Dendritic cell treated with granulocyte-macrophage colony-stimulating factor and Interleukin-4, amounts not matched to agents 40 ng/mL and 50 ng/mL, for 4 days (primary cell): Measurements from ENCODE around the gene ST6GALNAC6.

Source experiments
- H3K27ac Mint-ChIP-seq: one replicate; pipeline ENCODE4 v1.8.0; 2022; ENCODE audit warnings: mild to moderate bottlenecking, mixed read lengths
- H3K27me3 Mint-ChIP-seq: one replicate; pipeline ENCODE4 v1.8.0; 2022; ENCODE audit warnings: mild to moderate bottlenecking, mixed read lengths
- H3K36me3 Mint-ChIP-seq: one replicate; pipeline ENCODE4 v1.8.0; 2022; ENCODE audit warnings: low read depth, mixed read lengths
- H3K4me1 Mint-ChIP-seq: one replicate; pipeline ENCODE4 v1.8.0; 2022; ENCODE audit warnings: low read depth, mixed read lengths
- H3K4me3 Mint-ChIP-seq: one replicate; pipeline ENCODE4 v1.8.0; 2022; ENCODE audit warnings: mild to moderate bottlenecking, moderate library complexity, mixed read lengths
- H3K9me3 Mint-ChIP-seq: one replicate; pipeline ENCODE4 v1.8.0; 2022; ENCODE audit warnings: mixed read lengths
- intact Hi-C: fragments of 100-400 bp; cut with micrococcal nuclease; formaldehyde crosslinking; loops from one replicate; pipeline ENCODE4 v1.15.0; 2022

Gene ST6GALNAC6

DNA sequence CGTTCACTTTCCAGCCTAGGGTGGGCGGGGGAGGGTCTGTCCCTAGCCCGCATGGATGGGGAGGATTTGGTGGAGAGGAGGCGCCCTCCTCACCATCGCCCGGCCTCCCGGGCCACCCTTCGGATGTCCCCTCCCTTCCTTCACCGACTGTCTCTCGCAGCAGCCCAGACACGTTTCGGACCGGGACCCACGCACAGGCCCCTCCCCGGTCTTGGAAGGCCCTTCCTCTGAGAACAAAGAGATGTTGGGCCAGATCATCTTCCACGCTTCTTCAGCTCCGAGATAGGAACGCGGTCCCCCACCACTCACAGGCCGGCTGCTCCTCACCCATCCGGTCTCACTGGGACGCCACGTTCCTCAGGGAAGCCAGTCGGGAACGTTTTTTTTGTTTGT is 38.9 kb upstream of the ST6GALNAC6 start:
- H3K36me3 Mint-ChIP-seq, result peaks cover 43% of the 10 kb centered on the region
- H3K9me3 Mint-ChIP-seq, result no peaks in the 10 kb centered on the region
- H3K27ac Mint-ChIP-seq, result no peak overlapping the region
- H3K4me3 Mint-ChIP-seq, result no peak overlapping the region
- peaks cover 56% of the 10 kb centered on the region for H3K4me1 Mint-ChIP-seq
- intact Hi-C loops, result no loop called here
- no peaks in the 10 kb centered on the region for H3K27me3 Mint-ChIP-seq

DNA sequence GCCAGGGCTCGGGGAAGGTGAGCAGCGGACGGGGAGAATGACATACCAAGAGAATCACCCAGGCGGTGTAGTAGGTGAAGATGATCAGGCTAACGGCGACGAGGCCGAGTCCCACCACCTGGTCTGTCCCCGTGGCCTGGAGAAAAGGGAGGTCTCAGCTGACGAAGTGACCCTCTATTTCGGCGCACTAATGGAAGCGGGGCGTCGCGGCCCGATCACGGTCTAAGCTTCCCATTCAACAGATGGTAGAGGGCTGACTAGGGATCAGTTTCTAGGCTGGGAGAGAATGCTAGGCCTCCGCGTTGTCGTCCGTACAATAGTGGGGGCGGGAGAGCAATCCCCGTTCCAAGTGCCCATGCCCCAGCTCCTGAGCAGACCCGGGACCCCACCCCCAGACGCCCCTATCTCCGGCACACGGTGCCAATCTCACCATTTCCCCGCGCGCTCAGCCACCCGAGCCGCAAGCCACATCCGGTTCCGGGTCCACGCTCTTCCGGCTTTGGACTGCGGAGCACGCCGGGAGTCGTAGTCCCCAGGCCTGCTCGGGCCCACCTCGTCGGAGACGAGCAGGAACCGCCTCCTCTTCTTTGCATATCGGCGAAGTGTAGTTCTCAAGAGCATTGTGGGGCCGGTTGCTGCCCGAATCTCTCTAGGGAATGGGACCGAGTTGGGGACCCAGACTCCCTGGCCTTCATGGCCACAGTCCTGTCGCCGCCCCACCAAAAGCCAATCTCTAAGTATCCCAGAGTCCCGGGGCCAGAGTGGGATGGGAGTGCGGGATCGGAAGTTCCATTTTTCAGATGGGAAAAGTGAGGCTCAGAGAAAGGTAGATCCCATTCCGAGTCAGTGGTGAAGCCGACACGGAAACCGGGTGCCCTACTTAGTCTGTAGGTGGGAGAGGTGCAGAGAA is 38.2 kb upstream of the ST6GALNAC6 start, which contains the start of gene DPM2:
Gene DPM2 (minus strand): TSS at position 467 of the 910 bp plus-strand sequence. CDS start 34 bp downstream, at position 433.
- intact Hi-C loops, result no loop called here
- Mint-ChIP-seq H3K9me3 (no peaks in the 10 kb centered on the region), H3K4me3 (peak within 1 kb of the TSS; percentile 99), H3K27ac (peak within 1 kb of the TSS; percentile 87), H3K4me1 (peaks cover 55% of the 10 kb centered on the region), H3K36me3 (peaks cover 50% of the 10 kb centered on the region), H3K27me3 (peaks cover 5% of the 10 kb centered on the region)

DNA sequence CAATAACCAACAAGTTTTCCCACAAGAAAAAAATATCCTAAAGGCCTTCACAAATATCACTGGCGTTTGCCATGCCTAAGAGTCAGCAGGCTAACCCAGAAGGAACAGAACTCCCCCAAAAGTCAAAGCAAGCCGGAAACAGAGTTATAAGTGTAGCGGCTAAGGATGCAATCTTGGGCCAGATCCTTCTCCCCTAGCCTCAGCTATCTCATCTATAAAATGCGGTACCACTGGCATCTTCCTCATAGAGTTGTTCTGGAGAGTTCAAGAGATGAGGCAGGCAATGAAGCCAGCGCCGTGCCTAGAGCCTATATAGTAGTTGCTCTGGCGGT is 37.6 kb upstream of the ST6GALNAC6 start:
- Mint-ChIP-seq H3K9me3 (no peaks in the 10 kb centered on the region), H3K4me1 (peaks cover 49% of the 10 kb centered on the region), H3K27ac (peak overlapping the region; percentile 87), H3K27me3 (peaks cover 5% of the 10 kb centered on the region), H3K36me3 (peaks cover 50% of the 10 kb centered on the region), H3K4me3 (peak overlapping the region; percentile 99)
- intact Hi-C loops, result no loop called here

DNA sequence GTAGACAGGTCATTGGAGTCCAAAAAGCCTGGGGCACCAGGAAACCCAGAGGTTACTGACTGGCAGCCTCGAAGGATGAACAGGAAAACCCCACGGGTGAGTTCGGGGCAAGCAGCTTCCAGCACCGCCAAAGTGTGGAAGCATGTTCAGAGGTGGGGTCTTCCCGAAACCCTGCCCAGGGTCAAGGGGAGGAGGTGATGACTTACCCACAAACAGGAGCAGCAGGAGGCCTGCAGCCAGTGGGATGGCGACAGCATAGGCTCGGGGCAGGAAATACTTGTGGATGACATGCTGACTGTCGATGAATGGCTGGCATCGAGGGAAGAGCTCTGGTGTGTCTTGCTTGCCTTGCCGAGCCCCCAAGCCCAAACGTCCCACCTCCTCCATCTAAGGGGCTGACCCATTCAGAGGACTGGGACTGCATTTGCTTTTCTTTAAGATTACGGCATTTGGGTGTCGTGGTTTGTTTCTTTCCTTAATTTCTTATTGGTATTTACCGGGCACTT is 37.0 kb upstream of the ST6GALNAC6 start:
- peaks cover 8% of the 10 kb centered on the region for H3K27me3 Mint-ChIP-seq
- H3K4me3 Mint-ChIP-seq, result peak overlapping the region; percentile 99
- no peaks in the 10 kb centered on the region for H3K9me3 Mint-ChIP-seq
- H3K4me1 Mint-ChIP-seq, result peaks cover 48% of the 10 kb centered on the region
- H3K27ac Mint-ChIP-seq, result peak overlapping the region; percentile 46
- intact Hi-C loops, result no loop called here
- H3K36me3 Mint-ChIP-seq, result peaks cover 50% of the 10 kb centered on the region

DNA sequence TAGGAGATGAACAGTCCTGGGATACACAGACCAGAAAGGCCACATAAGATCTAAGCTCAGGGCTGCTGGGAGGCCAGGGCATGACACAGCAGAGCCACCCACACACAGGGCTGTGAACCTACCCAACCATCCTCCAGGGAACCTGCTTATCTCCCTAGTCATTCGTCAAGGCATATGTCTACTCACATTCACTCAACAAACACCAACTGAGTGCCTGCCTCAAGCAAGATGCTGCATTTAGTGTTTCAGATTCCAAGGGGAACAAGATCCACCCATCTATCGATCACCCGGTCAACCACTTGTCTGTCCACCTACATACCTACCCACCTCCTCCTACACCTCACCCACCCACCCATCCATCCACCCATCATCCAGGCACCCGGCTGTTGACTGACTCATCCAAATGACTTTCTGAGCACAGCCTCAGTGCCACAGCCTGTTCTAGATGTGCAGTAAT is 36.4 kb upstream of the ST6GALNAC6 start:
- peaks cover 14% of the 10 kb centered on the region for H3K27me3 Mint-ChIP-seq
- peak overlapping the region; percentile 46 for H3K27ac Mint-ChIP-seq
- H3K36me3 Mint-ChIP-seq, result peaks cover 50% of the 10 kb centered on the region
- peaks cover 54% of the 10 kb centered on the region for H3K4me1 Mint-ChIP-seq
- intact Hi-C loops, result no loop called here
- peak overlapping the region; percentile 56 for H3K4me3 Mint-ChIP-seq
- no peaks in the 10 kb centered on the region for H3K9me3 Mint-ChIP-seq

DNA sequence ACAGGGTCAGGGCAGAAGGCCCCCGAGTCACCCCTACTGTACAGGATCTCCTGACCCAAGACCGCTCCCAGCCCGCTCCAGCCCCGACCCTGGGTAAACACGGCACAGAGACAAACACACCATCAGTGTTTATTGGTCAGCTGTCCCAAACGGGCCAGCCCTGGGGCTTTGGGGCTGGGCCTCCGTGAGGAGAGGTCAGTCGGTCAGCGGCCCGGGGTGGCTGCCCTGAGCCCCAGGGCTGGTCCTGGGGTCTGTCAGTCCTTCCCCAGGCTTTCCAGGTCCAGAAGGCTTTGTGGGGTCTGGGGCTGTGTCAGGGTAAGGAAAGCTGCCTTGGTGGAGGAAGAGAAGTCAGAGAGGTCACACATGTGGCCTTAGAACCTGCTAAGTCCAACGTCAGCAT is 35.6 kb upstream of the ST6GALNAC6 start:
- Mint-ChIP-seq H3K4me3 (no peak overlapping the region), H3K27me3 (peaks cover 21% of the 10 kb centered on the region), H3K36me3 (peaks cover 50% of the 10 kb centered on the region), H3K9me3 (no peaks in the 10 kb centered on the region), H3K27ac (peak overlapping the region; percentile 9), H3K4me1 (peaks cover 58% of the 10 kb centered on the region)
- intact Hi-C loops, result no loop called here

DNA sequence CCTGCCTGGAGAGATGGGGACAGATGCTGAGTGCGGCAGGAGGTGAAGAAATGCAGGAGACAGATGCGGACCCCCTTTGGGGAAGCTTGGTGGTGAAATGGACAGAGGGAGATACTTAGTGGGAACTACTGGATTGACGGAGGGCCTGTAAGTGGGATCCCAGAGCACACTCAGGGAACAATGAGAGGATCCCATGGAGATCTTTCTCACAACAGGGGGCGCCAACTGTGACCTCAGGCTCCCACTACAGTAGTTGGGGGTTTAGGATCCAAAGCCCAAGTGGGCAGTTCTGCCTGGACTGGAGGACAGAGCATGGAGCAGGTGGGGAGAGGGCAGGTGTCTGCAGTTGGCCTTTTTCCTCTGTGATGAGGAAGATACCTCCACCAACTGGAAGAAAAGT is 34.8 kb upstream of the ST6GALNAC6 start:
- Mint-ChIP-seq H3K27ac (no peak overlapping the region), H3K4me1 (peaks cover 66% of the 10 kb centered on the region), H3K9me3 (no peaks in the 10 kb centered on the region), H3K27me3 (peaks cover 29% of the 10 kb centered on the region), H3K36me3 (peaks cover 50% of the 10 kb centered on the region), H3K4me3 (no peak overlapping the region)
- intact Hi-C loops, result no loop called here

DNA sequence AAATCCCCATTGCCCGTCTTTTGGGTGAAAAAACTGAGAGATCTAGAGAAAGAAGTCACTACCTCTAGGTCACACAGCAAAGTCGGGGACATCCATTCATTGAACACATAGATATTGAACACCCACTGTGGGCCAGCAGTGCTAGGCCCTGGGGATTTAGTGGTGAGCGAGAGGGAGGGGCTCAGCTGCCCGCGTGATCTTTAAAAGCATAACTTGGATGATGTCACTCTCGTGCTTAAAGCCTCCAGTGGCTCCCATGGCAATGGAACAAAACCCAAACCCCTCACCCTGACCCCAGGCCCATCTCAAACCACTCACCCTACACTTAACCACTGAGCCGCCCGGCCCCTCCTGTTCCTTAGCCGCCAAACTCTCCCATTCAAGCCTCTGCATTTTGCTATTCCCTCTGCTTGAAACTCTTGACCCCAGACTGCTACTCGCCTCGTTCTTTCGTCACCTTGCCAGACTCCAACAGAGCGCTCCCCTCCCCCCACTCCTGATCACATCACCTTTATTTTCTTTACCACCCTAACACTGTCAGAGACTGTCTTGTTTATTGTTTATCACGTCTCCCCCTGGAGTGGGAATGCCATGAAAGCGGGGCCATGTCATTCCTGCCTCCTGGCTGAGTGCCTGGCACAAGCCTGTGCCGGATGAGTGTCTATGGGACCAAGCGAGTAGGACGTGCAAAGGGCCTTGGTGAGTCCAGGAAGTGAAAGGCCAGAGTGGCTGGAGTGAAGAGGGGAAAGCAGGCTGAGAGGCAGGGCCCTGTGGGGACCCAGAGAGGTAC is 31.9 kb upstream of the ST6GALNAC6 start:
- Mint-ChIP-seq H3K27ac (no peak overlapping the region), H3K9me3 (no peaks in the 10 kb centered on the region), H3K27me3 (peaks cover 55% of the 10 kb centered on the region), H3K4me3 (peak overlapping the region; percentile 66), H3K36me3 (peaks cover 37% of the 10 kb centered on the region), H3K4me1 (peaks cover 72% of the 10 kb centered on the region)
- intact Hi-C loops, result no loop called here

DNA sequence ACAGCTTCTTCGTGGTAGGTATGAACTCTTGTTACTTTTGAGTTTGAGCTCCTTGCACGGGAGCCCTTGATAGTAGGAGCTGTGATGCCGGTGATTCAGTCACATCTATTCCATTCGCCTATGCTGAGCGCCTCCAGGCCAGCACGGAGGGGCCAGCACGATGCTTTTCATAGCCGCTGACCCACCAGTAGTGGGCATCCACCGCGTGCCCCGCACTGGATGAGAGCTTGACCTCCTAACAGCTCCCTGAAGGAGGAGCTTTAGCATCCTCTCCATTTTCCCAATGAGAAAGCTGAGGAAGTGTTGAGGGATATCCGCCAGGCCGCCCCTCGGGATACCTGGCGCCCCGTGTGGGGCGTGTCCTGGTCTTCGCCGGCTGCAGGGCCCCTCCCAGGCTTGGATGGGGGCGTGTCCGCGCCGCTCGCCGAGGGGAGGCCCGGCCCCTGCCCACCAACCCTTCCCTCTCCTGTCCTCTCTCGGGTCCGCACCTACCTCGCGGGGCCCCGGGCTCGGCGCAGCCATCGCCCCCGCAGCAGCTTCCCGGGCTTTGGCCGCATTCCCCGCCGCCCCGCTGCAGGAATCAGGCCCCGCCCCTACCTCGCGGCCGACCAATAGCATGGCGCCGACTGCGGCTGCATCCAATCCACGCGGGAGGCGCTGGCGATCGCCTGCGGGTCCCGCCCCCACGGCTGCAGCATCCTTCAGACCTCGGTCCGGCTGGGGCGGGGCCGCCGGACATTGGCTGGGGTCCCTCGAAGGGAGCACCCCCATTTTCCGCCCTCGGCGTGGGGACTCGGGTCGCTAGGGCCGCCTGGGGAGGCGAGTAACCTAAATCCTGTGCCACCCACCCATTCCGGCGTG is 31.1 kb upstream of the ST6GALNAC6 start, which contains the start of gene PIP5KL1:
Gene PIP5KL1 (minus strand): TSS at position 547 of the 861 bp plus-strand sequence. CDS start 25 bp downstream, at position 522.
- H3K4me3 Mint-ChIP-seq, result peak within 1 kb of the TSS; percentile 66
- no peaks in the 10 kb centered on the region for H3K9me3 Mint-ChIP-seq
- peaks cover 64% of the 10 kb centered on the region for H3K27me3 Mint-ChIP-seq
- no peak within 1 kb of the TSS for H3K27ac Mint-ChIP-seq
- intact Hi-C loops, result no loop called here
- H3K4me1 Mint-ChIP-seq, result peaks cover 69% of the 10 kb centered on the region
- peaks cover 29% of the 10 kb centered on the region for H3K36me3 Mint-ChIP-seq

DNA sequence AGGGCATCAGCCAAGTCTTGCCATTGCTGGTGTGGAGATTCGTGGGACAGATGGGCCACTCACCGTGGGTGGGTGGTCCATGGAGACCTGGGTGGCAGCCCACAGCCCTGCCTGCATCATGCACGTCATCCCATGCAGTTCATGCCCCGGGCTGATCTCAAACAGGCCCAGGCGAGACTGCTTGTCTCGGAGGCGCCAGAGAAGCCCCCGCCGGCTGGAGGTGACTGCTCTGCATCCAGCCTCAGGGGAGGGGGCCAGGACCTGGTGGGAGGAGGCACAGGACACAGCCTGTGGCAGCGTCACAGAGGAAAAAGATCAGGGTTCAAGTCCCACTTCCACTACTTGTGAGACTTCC is 30.2 kb upstream of the ST6GALNAC6 start:
- Mint-ChIP-seq H3K9me3 (no peaks in the 10 kb centered on the region), H3K4me3 (no peak overlapping the region), H3K4me1 (peaks cover 62% of the 10 kb centered on the region), H3K36me3 (peaks cover 20% of the 10 kb centered on the region), H3K27me3 (peaks cover 72% of the 10 kb centered on the region), H3K27ac (no peak overlapping the region)
- intact Hi-C loops, result no loop called here

DNA sequence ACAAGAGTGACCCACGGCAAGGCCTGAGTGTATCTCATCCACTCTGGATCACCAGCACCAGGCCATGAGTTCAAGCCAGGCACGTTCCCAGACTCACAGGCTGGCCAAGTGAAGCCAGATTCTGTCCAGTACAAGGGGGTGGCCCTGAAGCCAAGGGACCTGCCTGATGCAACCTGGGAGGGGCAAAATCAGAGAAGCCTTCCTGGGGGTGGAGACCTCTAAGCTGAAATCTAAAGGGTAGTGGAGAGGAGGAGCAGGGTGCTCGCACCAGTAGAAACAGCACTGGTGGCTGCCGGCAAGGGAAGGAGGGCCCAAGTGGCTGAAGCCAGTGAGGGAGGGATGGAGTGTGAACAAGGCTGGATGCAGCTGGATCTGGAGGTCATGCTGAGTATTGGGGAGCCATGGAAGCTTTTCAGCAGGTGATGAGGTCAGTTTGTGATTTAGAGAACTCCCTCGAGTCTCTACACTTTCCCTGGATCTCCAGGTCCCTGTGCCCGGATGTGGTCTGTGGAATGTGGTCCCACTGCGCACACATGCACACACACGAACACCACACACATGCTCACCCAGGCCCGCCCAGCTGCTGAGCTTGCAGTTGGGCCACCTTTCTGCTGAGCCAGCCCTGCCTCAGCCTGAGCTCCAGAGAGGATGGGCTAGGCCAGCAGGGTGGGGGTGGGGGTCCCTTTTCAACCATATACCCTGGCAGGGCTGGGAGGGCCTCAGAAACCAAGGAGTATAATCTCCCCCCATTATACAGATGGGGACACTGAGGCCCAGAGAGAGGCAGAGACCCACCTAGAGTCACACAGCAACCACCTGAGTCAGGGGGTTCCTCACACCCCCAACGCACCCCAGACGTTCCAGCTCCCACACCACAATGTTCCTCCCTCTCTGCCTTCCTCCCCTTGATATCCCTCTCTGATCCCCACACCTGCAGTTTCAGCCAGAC is 29.5 kb upstream of the ST6GALNAC6 start:
- Mint-ChIP-seq H3K36me3 (peaks cover 14% of the 10 kb centered on the region), H3K4me3 (no peak overlapping the region), H3K27me3 (peaks cover 77% of the 10 kb centered on the region), H3K27ac (no peak overlapping the region), H3K9me3 (no peaks in the 10 kb centered on the region), H3K4me1 (peaks cover 56% of the 10 kb centered on the region)
- intact Hi-C loops, result no loop called here

DNA sequence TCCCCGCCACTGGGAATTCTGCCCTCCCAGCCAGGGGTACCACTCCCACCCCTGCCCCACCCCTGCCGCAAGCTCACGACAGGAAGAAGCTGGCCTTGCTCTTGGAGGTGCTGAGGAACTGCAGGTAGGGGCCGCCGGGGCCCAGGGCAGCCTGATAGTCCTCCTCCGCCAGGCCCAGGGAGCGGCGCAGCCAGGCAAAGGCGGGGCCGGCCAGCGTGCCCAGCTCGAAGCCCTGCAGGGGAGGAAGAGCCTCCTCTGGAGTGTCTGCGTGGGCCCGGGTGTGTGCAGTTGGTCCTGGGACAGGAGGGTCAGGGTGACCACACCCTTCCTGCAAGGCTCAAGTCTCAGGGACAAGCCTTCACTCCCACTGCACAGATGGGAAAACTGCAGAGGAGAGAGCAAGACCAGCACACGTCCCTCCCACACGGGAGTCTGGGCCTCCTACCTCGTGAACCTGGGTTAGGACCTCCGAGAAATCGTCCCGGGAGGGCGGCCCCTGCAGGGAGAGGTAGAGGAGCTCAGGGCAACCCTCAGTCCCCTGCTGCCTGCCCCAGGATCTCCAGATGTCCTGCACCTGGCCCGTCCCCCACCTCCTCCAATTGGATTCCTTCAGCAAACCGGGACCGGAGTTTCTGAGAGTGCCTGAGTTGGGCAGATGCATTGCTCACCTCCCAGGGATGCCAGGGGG is 28.7 kb upstream of the ST6GALNAC6 start:
- Mint-ChIP-seq H3K27ac (no peak overlapping the region), H3K4me1 (peaks cover 53% of the 10 kb centered on the region), H3K4me3 (peak overlapping the region; percentile 37), H3K36me3 (peaks cover 6% of the 10 kb centered on the region), H3K27me3 (peaks cover 85% of the 10 kb centered on the region), H3K9me3 (no peaks in the 10 kb centered on the region)
- intact Hi-C loops, result no loop called here
